Dedifferentiated amniotic fluid mesenchymal stem cell (primary cell): Measurements from ENCODE around the gene LAPTM5.

ENCODE experiments used
- DNase-seq: peaks from one replicate; pipeline ENCODE4 v3.0.0-alpha.2; 2016; ENCODE audit errors: extremely low spot score

LAPTM5 gene

DNA sequence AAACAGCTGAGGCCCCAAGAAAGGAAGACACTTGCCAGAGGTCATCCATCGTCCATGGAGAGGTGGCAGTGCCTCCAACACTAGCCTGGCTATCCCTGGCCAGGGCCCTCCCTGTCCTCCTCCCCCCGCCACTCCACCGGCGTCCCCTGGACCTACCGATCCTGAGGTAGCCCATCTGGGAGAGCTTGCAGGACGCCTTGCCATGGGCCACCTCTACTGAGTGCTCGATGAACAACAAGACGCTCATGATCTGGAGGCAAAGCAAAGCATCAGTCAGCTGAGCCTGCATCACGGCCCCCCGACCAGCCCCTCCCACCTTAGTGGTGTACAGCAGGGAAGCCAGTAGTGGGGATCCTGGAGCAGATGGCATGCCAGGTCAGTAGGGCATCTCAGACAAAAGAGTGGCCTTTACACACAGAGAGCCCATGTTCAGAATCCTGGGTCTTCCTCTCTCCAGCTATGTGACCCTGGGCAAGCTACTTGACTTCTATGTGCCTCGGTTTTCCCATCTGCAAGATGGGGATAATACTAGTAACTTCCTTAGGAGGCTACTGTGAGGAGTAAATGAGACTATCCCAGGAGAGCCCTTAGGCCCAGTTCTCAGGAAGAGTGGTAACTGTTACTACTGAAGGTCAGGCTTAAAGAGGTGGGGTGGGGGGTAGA, 15.1 kb downstream of the LAPTM5 start:
- DNase-seq = no peak

DNA sequence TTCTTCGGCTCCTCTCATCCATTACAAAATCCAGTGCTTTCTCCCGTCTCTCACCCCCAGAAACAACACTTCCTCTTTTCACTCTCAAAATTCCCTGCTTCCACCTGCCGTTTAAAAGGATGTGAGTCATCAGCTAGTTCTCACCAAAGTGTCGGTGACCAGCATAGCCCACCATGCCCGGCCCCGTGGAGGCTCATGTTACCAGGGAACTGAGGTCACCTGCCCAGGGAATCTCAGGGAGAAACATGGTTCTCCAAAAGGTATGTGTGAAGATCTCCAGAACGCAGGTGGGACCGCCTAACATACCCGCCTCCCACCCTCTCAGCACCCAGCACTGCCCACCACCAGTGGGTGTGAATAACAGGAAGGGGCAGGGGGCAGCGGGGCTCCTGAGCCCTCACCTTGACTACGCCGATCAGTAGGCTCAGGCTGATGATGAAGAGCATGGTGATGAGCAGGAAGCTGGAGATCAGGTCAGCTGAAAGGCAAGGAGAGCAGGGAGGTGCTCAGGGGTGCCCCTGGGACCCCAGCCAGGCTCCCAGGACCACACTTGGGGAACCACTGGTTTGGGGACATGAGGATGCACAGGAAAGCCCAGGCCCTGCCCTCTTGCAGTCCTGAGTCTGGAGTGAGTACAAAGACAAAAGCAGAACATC, 16.2 kb downstream of the LAPTM5 start:
- no peak for DNase-seq

DNA sequence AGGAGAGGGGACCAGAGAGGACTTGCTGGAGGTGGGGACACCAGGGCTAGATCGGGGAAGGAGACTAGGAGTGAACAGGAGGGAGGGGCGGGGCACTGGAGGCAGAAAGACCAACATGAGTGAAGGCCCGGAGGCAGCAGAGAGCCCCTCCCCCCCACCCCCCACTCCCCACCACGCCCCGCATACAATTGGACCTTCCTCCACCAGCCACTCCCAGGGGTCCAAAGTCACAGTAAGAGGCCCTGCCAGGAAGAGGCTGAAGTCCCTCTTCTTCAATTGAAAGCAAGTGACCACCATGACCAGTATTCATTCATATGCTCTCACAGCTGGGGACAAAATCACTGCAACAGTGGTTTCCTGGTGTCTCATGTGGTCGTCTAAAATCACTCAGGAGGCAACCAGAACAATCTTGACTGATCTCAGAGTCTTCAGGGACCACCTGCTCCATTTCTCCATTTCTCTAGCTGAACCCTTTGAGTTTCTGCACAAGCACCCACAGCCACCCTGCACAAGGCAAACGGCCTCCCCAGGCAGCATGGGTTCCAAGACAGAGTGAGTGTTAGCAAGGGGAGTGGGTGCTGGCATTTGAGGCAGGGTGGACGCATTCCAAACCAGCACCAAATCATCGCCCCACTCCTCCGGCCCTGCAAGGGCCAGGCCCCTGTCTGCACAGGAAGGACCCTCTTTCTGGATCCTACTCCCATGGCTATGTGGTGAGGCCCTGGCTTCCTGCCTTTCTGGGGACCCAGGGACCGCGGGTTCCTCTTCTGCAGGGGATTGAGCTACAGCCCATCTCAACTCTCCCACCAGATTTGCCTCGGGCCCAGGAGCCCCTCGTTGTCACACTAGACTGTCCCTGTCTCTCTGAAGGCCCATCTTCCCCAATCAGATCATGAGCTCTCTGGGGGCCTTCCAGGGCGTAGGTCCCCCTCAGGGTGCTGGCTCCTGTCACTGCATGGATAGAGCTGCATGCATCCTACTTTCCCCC, 17.0 kb downstream of the LAPTM5 start:
- DNase-seq = no peak

DNA sequence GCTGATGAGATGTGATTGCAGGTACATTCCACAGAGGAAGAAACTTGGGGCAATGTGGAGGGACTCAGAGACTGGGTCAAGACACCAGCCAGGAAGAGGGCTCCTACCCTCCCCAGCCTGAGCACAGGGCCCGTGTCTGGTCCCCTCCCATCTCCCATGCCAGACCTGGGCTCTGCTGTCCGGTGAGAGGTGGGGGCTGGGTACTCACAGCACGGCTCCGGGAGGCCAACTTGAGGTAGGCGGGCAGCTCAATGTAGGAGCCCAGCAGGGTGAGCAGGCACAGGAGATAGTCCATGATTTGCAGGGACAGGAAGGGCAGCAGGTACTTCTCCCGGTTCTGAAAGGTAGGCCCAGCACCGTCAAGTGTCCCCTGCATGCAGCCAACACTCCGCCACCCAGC, 18.0 kb downstream of the LAPTM5 start:
- DNase-seq = no peak

DNA sequence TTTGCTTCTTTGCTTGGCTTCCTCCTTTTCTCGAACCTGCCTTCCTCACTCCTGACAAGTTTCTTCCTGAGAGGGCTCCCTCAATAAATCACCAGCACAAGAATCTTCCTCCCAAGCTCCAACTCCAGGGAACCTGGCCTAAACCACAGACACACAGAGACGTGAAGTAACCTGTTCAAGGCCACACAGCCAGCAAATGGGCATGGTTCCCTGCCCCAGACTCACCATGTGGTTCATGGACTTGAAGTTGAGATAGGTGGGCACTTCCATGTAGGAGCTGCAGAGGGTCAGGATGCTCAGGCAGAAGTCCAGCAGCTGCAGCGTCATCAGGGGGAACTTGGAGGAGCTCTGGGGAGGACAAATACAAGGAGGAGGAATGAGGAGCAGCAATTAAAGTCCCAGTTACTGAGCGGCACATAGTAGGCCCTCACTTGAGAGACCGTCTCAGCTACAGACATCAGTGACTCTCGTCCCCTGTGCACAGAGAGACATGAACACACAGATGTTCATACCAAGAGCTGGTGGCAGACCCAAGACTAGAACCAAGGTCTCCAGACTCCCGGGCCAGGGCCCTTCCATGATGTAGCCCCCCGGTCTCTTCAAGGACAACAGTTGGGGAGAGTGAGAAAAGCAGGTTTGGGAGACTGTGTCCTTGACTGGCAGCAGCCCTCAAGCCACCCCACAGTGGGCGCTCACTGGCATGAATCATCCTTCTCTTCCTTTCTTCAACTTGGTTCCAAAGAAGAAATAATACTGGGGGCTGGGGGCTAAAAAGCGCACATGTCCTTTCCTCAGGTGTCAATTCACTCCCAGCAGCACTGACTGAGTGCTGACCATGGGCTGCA, 18.6 kb downstream of the LAPTM5 start:
- DNase-seq = no peak

DNA sequence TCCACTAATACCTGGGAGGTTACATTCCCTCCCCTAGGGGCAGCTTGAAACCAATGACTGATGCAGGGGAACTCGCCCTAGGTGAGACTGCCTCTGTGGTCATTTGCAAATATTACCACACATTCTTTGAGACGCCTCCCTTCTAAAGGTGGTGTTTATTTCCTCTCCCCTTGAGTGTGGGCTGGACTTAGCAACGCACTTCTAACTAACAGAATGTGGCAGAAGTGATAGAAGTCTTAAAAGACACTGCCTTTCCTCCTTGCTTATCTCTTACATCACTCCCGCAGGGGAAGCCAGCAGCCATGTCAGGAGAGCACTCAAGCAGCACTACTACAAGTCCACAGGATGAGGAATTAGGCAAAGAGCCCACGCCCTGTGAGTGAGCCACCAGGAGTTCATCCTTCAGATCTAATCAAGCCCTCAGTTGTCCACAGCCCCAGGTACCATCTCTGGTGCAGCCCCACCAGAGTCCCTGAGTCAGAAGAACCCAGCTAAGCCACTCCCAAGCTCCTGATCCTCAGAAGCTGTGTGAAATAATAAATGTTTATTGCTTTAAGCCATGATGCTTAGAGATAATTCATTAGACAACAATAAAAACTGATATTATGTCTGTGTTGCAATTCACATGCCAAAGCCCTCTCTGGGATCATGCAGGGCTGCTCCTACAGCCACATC, 19.4 kb downstream of the LAPTM5 start:
- no peak for DNase-seq

DNA sequence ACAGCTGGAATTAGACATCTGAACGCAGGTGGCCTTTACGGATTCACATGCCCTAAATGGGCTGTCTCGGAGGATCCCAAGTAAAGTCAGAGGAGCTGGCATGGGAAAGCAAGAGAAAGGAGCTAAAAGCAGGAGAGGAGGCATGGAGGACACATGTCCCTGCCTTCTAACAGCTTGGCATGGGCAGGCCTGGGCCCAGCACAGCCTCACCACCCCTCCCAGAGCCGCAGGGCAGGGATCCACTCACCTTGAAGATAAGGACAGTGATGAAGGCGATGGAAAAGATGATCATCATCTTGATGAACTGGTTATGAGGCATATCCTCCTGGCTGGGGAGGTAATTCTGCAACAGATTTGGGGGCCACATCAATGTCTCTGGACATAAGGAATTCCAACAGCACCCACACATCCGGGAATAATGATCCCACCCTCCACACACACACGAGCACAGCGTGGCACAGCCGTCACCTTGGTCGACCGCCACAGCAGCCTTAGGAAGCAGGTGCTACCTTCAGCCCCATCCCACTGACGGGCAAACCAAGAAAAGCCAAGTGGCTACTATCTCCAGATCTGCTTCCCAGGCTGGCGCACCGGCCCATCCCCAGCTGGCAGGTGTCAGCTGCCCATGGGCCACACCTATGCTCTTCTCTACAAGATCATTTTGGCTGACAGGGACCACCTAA, 20.1 kb downstream of the LAPTM5 start:
- DNase-seq = no peak

DNA sequence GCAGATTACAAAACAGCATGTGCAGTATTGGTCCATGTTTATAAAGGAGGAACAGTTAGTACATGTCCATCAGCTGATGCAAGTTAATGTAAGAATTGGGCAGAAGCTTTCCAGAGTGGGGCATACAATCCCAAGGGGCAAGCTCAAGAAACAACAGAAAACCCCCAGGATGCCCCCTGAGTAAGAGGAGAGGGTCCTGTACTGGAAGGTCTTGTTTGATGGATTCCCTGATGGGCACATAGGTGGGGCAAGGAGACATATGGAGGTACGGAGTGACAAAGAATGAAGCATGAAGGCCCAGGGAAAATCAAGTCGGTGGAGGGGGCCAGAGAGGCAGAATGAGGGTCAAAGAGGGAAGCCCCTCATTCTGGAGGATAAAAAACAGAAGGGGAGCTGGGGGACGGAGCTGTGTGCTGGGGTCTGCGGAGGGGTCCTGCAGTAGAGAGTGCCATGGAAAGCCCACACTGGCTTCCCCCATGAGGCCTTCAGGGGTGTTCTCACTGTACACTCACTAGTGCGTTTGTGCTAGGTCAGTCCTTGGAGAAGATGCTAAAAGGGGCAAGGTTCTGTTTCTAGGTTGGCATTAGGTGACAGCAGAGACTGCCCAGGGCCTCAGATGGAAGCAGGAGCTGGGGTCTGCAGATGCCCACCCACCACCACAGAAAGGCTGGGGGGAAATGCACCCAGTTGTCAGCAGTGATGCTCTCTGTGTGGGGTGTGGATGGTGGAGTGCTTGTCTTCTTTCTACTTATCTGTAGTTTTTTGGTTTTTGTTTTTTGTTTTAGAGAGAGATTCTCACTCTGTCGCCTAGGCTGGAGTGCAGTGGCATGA, 21.7 kb downstream of the LAPTM5 start:
- DNase-seq = peak; percentile 20

DNA sequence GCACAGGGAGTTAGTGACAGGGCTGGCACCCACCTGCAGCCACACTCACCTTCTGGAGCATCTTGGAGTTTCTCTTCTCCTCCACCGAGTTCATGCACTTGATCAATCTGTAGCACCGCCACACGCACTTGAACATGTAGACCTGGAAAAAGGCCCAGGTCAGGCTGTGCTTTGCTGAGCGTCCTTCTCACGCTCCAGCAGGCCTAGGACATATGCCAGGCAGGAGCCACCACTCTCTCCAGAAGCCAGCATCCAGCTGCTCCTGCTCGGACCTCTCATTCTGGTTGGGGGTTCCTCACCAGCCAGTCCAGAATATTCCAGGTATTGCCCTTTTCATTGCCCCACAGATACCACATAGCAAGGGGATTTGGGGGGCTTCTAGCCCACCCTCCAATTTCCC, 22.4 kb downstream of the LAPTM5 start:
- no peak for DNase-seq

DNA sequence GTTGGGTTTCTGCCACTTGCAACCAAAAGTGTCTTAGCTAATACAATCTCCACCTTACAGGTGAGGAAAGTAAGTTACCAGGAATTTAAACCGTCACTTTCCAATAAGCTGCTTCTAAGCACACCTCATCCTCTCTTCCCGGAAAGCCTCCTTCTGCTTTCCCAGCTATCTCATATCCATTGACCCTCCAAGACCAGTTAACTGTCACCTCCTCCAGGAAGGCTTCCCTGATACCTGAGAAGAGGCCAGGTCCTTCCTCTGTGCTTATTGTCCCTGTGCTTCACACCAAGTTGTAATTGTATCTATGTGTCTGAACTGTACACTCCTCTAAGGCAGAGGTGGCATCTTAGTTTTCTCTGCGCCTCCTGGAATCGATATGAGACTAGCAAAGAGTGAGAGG, 23.0 kb downstream of the LAPTM5 start:
- DNase-seq = no peak

DNA sequence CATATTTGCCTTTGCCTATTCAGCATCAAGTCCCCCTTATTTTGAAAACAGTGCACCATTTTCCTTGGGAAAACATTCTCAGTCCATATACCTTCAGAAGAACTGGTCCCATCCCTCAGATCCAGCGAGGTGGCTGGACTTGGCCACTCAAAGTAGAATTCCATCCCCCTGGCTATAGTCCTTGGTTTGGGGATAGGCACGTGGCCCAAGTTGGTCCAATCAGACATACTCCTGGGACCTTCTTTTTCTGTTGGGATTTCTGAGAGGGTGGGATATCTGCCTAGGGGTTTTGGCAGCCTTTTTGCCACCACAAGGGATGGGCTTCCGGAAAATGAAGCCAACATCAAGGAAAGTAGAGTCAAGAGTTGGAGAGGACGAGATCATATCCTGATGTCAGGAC, 23.5 kb downstream of the LAPTM5 start:
- no peak for DNase-seq

DNA sequence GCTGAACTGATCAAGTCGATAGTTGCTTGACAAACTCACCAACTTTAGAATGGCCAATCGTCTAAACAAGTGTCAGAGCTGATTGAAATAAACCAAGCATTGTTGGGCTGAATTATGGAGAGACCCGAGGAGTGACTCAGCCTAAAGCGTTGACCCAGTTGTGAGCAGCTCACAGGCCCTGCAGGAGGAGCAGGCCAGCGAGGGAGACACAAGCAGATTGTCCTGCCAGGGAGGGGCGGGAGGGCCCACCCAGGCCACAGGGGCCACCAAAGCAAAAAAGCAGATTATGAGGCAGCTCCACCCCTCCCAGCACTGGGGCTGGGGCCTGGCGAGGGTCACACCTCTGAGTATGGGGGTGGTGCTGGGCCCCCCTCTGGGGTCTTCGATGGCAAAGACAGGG, 24.1 kb downstream of the LAPTM5 start:
- no peak for DNase-seq

DNA sequence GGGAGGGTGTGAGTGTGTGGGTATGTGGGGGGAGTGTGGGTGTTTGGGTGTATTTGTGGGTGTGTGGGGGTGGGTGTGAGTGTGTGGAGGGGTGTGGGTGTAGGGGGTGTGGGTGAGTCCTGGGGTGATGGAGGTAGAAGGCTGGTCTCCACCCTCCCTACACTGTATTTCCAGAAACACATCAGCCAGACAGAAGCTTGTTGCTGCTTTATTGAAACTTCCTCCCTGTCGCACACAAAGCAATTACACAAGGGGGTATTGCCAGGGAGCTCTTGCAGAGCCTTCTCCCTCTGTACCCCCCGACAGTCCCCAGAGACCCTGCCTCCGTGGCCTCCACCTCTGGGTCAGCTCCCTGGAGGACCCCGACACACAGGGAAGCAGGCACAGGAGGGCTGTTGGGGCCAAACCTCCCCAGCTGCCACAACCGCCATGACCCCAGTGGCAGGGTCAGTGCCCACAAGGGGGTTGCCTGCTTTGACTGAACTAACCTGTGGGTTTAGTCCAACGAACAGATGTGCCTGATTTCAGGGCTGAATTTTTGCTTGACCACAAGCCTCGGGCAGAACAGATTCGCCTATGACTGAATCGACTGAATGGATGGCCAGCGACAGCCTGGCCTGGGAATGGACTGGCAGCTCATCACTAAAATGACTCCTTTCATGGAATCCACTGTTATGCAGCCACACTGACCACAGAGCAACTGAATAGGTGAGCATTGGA, 25.1 kb downstream of the LAPTM5 start:
- no peak for DNase-seq

DNA sequence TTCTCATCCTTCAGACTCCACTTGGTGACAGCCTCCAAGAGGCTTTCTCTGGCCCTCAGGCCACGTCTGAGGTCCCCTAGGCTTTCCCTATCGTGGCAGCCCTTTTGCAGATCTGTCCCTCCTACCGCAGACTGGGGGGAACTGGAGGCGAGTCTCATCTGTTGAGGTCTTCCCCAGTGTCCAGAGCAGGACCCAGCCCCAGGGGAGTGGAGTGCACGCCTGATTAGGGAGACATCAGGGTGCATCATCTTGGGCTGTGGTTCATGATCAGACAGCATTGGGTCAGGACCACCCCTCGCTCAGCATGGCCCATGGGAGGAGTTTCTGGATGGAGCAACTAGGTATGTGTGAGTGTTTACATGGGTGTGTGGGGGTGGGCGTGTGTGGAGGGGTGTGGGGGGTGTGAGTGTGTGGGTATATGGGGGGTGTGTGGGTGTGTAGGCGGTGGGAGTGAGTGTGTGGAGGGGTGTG, 25.7 kb downstream of the LAPTM5 start:
- no peak for DNase-seq

DNA sequence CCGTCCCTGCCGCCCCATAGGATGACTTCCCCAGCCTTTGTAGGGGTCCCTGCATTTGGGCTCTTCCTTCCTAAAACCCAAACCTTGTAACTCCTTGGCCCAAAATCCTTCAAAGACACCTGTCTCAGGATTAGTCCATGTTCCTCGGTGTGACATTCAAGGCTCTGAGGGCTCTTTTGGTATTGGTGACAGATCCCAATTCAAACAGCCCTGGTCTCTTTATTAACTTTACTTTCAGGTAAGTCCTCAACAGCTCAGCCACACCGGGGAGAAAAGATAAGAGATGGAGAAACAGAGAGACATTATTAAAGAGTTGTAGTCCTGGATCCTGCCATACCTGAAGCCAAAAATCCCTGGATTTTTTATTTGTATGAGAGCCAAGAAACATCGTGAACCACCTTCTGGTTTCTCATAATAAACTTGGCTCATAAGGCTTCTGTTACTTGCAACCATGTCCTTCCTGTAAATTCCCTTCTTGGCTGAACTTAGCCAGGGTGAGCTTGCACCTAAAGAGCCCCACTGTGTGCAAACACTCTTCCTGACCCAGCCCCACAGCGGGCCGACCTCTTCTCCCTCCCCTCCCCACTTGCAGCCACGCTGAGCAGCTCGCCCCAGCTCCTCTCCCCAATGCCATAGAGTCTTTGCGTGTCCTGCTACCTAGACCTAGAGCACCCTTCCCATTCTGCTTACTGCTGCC, 26.3 kb downstream of the LAPTM5 start:
- DNase-seq = no peak

DNA sequence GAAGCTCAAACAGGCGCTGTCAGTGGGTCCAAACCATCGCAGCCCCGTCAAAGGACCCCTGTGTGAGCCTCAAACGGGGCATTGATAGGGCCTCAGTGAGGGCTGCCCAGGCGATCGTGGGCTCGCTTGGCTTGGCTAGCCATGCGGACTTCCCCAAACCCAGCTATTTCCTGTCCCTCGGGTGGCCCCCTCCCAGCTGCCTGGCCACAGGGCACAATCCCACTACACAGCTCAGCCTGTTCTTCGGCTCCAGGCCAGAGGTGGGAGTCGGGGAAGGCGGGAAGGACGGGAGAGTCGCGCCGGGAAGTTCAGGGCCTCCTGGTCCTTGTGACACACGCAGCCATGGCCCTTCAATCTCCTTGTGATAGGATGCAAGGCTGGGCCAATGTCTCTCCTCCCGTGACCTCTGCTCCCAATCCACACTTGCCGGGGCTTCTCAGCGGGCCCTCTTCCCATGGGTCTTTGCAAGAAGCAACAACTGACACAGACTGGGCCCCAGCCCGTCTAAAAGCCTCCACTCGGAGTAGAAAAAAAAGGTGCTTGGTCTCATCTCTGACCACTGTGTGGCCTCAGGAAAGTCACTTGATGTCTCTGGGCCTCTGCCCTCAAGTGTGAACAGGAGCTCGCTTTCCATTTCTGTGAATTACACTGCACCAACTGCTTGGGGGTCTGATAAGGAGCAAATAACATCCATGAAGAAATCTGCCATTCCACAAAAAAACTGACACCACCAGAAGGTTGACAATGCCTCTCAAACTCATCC, 27.0 kb downstream of the LAPTM5 start:
- DNase-seq = no peak

DNA sequence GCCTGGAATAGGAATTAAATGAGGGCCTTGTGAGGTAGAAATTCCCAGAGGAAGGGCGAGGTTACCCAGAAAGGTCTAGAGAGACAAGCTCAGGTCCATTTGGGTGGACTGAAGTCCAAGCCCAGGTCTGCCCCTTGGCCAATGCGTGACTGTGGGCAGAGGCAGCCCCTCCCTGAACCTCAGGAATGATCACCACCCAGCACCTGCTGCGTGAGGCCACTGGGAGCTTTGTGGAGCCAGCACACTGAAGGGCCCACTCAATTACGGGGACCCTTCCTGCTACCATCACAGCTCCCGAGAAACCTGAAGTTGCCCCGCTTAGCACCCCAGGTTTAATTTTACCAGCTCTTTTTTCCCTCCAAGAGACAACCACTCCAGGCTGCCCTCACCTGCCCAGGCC, 27.7 kb downstream of the LAPTM5 start:
- DNase-seq = no peak
